ENCODE measurements around the gene SCIN. TPM values are rescaled to one million over a fixed set of nuclear protein-coding genes. Genes with fewer than 3 reads are reported as not detected.
"Not testable (repeated sequence)": the region's sequence is repeated elsewhere in the genome, so short reads cannot be mapped to it uniquely, and the experiment has no call there.

Gene SCIN
- total RNA-seq: 4.7 TPM in 2 replicates

DNA sequence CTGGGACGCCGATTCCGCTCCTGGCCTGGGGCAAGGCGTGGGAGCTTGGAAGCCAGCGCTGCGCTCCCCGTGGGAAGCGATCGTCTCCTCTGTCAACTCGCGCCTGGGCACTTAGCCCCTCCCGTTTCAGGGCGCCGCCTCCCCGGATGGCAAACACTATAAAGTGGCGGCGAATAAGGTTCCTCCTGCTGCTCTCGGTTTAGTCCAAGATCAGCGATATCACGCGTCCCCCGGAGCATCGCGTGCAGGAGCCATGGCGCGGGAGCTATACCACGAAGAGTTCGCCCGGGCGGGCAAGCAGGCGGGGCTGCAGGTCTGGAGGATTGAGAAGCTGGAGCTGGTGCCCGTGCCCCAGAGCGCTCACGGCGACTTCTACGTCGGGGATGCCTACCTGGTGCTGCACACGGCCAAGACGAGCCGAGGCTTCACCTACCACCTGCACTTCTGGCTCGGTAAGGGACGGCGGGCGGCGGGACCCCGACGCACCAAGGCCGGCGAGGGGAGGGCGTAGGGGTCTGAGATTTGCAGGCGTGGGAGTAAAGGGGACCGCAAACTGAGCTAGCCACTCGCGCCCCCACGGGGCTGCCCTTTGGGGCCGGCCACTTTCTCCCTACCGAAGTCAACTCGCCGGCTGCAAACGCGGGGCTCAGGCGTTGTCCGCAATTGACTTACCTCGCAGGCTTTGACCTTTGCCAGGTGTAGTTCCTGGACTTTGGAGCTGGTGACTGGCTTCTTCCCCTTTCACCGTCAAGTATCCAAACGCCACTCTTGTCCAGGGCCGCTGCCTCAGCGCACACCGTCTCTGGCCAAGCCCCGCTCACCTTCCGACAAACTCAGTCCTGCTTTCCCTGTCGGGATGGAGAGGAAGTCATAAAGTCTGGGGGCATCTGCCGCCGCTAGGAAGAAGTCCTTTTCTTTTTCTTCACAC, at the start of gene SCIN:
SCIN (plus strand) TSS at position 187 of the 928 bp plus-strand sequence; CDS start at position 254, 67 bp downstream.
- TF ChIP-seq, protein P1, sequence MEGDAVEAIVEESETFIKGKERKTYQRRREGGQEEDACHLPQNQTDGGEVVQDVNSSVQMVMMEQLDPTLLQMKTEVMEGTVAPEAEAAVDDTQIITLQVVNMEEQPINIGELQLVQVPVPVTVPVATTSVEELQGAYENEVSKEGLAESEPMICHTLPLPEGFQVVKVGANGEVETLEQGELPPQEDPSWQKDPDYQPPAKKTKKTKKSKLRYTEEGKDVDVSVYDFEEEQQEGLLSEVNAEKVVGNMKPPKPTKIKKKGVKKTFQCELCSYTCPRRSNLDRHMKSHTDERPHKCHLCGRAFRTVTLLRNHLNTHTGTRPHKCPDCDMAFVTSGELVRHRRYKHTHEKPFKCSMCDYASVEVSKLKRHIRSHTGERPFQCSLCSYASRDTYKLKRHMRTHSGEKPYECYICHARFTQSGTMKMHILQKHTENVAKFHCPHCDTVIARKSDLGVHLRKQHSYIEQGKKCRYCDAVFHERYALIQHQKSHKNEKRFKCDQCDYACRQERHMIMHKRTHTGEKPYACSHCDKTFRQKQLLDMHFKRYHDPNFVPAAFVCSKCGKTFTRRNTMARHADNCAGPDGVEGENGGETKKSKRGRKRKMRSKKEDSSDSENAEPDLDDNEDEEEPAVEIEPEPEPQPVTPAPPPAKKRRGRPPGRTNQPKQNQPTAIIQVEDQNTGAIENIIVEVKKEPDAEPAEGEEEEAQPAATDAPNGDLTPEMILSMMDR (IDR thresholded peaks at IDR 0.05; ENCODE audit: extremely low read depth, low read depth, low read length): no peak
- Histone ChIP-seq H3K9me3 (ENCODE audit: low read depth, low read length) (no peaks in the 10 kb centered on the region), H3K79me2 (ENCODE audit: insufficient read depth, low read length) (no peaks in the 10 kb centered on the region), H4K20me1 (ENCODE audit: insufficient read depth, low read length) (no peaks in the 10 kb centered on the region), H3K36me3 (ENCODE audit: insufficient read depth, low read length) (no peaks in the 10 kb centered on the region), H3K27me3 (ENCODE audit: insufficient read depth, low read length) (peaks cover 36% of the 10 kb centered on the region), H3K4me1 (ENCODE audit: insufficient read depth, low read length) (peaks cover 16% of the 10 kb centered on the region), H2AFZ (ENCODE audit: low read length) (peak within 1 kb of the TSS; percentile 87), H3K4me2 (ENCODE audit: insufficient read depth, low read length) (peak within 1 kb of the TSS; percentile 82), H3K27ac (ENCODE audit: low read depth, low read length) (no peak within 1 kb of the TSS), H3K4me3 (ENCODE audit: insufficient read depth, low read length) (peak within 1 kb of the TSS; percentile 74)
- DNase-seq (ENCODE audit: insufficient read length, low spot score, missing footprints): peak; percentile 87

DNA sequence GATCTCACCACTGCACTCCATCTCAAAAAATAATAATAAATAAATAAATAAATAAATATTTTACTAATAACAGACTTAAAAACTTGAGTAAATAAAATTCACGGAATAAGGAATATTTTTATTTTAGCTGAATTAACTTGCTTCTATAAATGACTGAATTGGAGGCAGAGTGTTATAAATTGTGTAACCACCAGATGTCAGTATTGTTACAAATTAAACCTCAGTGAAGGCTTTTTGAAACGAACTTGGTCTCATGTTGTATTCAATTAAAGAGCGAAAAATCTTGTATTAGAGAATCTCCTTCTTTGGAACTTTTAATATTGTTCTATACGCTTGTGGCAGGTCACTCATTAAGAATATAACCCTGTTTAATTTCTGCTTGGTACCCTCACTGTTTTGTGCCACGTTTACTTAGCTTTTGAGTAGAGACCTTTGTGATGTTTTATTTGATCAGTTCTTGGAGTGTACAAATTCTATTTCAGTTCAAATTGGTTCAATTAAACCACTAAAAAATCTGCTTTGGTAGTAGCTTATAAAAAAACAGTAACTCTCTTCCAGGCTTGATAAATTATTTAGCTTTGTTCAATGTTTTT, 45.6 kb upstream of the SCIN start:
- Histone ChIP-seq H3K27me3 (ENCODE audit: insufficient read depth, low read length) (peaks cover 4% of the 10 kb centered on the region), H3K36me3 (ENCODE audit: insufficient read depth, low read length) (no peaks in the 10 kb centered on the region), H3K4me3 (ENCODE audit: insufficient read depth, low read length) (peak overlapping the region; percentile 42), H3K4me1 (ENCODE audit: insufficient read depth, low read length) (peaks cover 2% of the 10 kb centered on the region), H3K79me2 (ENCODE audit: insufficient read depth, low read length) (no peaks in the 10 kb centered on the region), H3K27ac (ENCODE audit: low read depth, low read length) (no peak overlapping the region), H2AFZ (ENCODE audit: low read length) (peak overlapping the region; percentile 89), H3K9me3 (ENCODE audit: low read depth, low read length) (no peaks in the 10 kb centered on the region), H4K20me1 (ENCODE audit: insufficient read depth, low read length) (no peaks in the 10 kb centered on the region), H3K4me2 (ENCODE audit: insufficient read depth, low read length) (peak overlapping the region; percentile 55)
- TF ChIP-seq, protein P1 (IDR thresholded peaks at IDR 0.05; ENCODE audit: extremely low read depth, low read depth, low read length): peak; percentile 51
- peak; percentile 35 for DNase-seq (ENCODE audit: insufficient read length, low spot score, missing footprints)

DNA sequence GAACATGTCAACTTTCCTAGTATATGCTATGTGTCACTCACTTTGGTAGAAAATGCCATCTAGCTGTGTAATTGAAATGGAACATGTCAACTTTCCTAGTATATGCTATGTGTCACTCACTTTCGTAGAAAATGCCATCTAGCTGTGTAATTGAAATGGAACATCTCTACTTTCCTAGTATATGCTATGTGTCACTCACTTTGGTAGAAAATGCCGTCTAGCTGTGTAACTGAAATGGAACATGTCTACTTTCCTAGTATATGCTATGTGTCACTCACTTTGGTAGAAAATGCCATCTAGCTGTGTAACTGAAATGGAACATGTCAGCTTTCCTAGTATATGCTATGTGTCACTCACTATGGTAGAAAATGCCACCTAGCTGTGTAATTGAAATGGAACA, 43.8 kb upstream of the SCIN start:
- not testable (repeated sequence) for H3K79me2 ChIP-seq (ENCODE audit: insufficient read depth, low read length); DNase-seq (ENCODE audit: insufficient read length, low spot score, missing footprints); H3K9me3 ChIP-seq (ENCODE audit: low read depth, low read length); H3K4me2 ChIP-seq (ENCODE audit: insufficient read depth, low read length); H3K27ac ChIP-seq (ENCODE audit: low read depth, low read length); H2AFZ ChIP-seq (ENCODE audit: low read length); H3K36me3 ChIP-seq (ENCODE audit: insufficient read depth, low read length); H4K20me1 ChIP-seq (ENCODE audit: insufficient read depth, low read length); H3K4me3 ChIP-seq (ENCODE audit: insufficient read depth, low read length); H3K4me1 ChIP-seq (ENCODE audit: insufficient read depth, low read length); H3K27me3 ChIP-seq (ENCODE audit: insufficient read depth, low read length)

DNA sequence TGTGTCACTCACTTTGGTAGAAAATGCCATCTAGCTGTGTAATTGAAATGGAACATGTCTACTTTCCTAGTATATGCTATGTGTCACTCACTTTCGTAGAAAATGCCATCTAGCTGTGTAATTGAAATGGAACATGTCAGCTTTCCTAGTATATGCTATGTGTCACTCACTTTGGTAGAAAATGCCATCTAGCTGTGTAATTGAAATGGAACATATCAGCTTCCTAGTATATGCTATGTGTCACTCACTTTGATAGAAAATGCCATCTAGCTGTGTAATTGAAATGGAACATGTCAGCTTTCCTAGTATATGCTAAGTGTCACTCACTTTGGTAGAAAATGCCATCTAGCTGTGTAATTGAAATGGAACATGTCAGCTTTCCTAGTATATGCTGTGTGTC, 42.9 kb upstream of the SCIN start:
- not testable (repeated sequence) for H3K4me1 ChIP-seq (ENCODE audit: insufficient read depth, low read length); H3K4me2 ChIP-seq (ENCODE audit: insufficient read depth, low read length); H3K36me3 ChIP-seq (ENCODE audit: insufficient read depth, low read length); H2AFZ ChIP-seq (ENCODE audit: low read length); H3K27ac ChIP-seq (ENCODE audit: low read depth, low read length); H3K4me3 ChIP-seq (ENCODE audit: insufficient read depth, low read length); H3K9me3 ChIP-seq (ENCODE audit: low read depth, low read length); H3K79me2 ChIP-seq (ENCODE audit: insufficient read depth, low read length); H3K27me3 ChIP-seq (ENCODE audit: insufficient read depth, low read length); H4K20me1 ChIP-seq (ENCODE audit: insufficient read depth, low read length); DNase-seq (ENCODE audit: insufficient read length, low spot score, missing footprints)
